PC-3 (cell line): ENCODE results near the gene TBCEL.

ENCODE experiments used
- EZH2 ChIP-seq: fragments of 300-600 bp; sonication (generic); IDR thresholded peaks from one replicate; pipeline ENCODE4 v1.6.1; 2017; ENCODE audit warnings: antibody characterized with exemption, mild to moderate bottlenecking, low read length; ENCODE audit not compliant: unreplicated experiment
- TF ChIP-seq, protein P1 (sequence below): fragments of 300-600 bp; sonication (generic); conservative IDR thresholded peaks from 2 replicates; pipeline ENCODE4 v1.5.1; 2017; ENCODE audit warnings: antibody characterized with exemption, low read depth, mild to moderate bottlenecking, low read length

DNA sequence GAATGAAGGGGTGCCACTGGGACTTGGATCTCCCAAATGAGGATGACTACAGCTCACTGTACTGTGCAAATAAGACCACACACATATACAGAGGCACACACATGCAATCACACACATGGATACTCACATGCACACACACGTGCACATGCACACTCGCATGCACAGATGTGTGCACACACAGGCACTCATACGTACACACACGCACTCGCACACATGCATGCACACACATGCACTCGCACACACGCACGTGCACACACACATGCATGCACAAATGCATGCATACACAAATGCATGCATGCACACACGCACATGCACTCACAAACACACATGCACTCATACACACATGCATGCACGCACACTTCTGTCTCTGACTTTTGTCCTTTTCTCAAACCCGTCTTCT is 113.1 kb downstream of the TBCEL start:
- TF ChIP-seq, protein P1, sequence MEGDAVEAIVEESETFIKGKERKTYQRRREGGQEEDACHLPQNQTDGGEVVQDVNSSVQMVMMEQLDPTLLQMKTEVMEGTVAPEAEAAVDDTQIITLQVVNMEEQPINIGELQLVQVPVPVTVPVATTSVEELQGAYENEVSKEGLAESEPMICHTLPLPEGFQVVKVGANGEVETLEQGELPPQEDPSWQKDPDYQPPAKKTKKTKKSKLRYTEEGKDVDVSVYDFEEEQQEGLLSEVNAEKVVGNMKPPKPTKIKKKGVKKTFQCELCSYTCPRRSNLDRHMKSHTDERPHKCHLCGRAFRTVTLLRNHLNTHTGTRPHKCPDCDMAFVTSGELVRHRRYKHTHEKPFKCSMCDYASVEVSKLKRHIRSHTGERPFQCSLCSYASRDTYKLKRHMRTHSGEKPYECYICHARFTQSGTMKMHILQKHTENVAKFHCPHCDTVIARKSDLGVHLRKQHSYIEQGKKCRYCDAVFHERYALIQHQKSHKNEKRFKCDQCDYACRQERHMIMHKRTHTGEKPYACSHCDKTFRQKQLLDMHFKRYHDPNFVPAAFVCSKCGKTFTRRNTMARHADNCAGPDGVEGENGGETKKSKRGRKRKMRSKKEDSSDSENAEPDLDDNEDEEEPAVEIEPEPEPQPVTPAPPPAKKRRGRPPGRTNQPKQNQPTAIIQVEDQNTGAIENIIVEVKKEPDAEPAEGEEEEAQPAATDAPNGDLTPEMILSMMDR = no peak
- TF ChIP-seq EZH2 = no peak
